HG03565 (cell line): ENCODE results near the gene UBXN10.

Experiments used
- ATAC-seq: cut with Tn5 transposase; IDR thresholded peaks from one replicate; pipeline ENCODE4 v1.9.1; 2021; ENCODE audit warnings: mild to moderate bottlenecking, moderate library complexity; ENCODE audit not compliant: unreplicated experiment

The UBXN10 gene

GRCh38 chr1:20185834-20186782 is at the start of gene UBXN10, which contains the start of gene PLA2G2C:
Gene UBXN10, plus strand, starts transcription at chr1:20186096. Its CDS starts 4,466 bp downstream, at chr1:20190562.
Gene PLA2G2C, minus strand, starts transcription at chr1:20186518. Its CDS starts 9,155 bp downstream, at chr1:20177363.
- no peak for ATAC-seq

GRCh38 chr1:20136249-20136648 is 49.6 kb upstream of the UBXN10 start:
- ATAC-seq: no peak

GRCh38 chr1:20137055-20137454 is 48.8 kb upstream of the UBXN10 start:
- ATAC-seq: no peak

GRCh38 chr1:20137604-20138003 is 48.3 kb upstream of the UBXN10 start:
- no peak for ATAC-seq

- no peak for ATAC-seq
These were observed 47.5 kb upstream of the UBXN10 start for GRCh38 chr1:20138346-20138745.

GRCh38 chr1:20138961-20139550 is 46.8 kb upstream of the UBXN10 start, which contains the start of gene PLA2G2F:
Gene PLA2G2F, plus strand, starts transcription at chr1:20139323. Its CDS starts 105 bp downstream, at chr1:20139428.
- ATAC-seq: no peak

- ATAC-seq: no peak
These were observed 45.9 kb upstream of the UBXN10 start for GRCh38 chr1:20139776-20140612.

GRCh38 chr1:20141001-20141400 is 44.9 kb upstream of the UBXN10 start:
- ATAC-seq: no peak

GRCh38 chr1:20141466-20141865 is 44.4 kb upstream of the UBXN10 start:
- no peak for ATAC-seq

GRCh38 chr1:20142001-20142710 is 43.7 kb upstream of the UBXN10 start:
- no peak for ATAC-seq

- ATAC-seq: no peak
These were observed 42.6 kb upstream of the UBXN10 start for GRCh38 chr1:20143318-20143717.

- no peak for ATAC-seq
These were observed 41.9 kb upstream of the UBXN10 start for GRCh38 chr1:20143734-20144565.

- no peak for ATAC-seq
These were observed 37.9 kb upstream of the UBXN10 start for GRCh38 chr1:20147846-20148570.

GRCh38 chr1:20148571-20149500 is 37.1 kb upstream of the UBXN10 start:
- ATAC-seq: no peak

- no peak for ATAC-seq
These were observed 36.1 kb upstream of the UBXN10 start for GRCh38 chr1:20149601-20150325.

GRCh38 chr1:20150326-20150705 is 35.6 kb upstream of the UBXN10 start:
- no peak for ATAC-seq

GRCh38 chr1:20150969-20151368 is 34.9 kb upstream of the UBXN10 start:
- ATAC-seq: no peak
